NCI-H526 treated with DMSO at 0.1 percent for 48 hours (cell line): ENCODE data around the gene PNPLA6.

Source experiments
- DNase-seq: peaks from one replicate; lab custom pipeline; 2025; lab: John Stamatoyannopoulos, UW

Gene PNPLA6

DNA sequence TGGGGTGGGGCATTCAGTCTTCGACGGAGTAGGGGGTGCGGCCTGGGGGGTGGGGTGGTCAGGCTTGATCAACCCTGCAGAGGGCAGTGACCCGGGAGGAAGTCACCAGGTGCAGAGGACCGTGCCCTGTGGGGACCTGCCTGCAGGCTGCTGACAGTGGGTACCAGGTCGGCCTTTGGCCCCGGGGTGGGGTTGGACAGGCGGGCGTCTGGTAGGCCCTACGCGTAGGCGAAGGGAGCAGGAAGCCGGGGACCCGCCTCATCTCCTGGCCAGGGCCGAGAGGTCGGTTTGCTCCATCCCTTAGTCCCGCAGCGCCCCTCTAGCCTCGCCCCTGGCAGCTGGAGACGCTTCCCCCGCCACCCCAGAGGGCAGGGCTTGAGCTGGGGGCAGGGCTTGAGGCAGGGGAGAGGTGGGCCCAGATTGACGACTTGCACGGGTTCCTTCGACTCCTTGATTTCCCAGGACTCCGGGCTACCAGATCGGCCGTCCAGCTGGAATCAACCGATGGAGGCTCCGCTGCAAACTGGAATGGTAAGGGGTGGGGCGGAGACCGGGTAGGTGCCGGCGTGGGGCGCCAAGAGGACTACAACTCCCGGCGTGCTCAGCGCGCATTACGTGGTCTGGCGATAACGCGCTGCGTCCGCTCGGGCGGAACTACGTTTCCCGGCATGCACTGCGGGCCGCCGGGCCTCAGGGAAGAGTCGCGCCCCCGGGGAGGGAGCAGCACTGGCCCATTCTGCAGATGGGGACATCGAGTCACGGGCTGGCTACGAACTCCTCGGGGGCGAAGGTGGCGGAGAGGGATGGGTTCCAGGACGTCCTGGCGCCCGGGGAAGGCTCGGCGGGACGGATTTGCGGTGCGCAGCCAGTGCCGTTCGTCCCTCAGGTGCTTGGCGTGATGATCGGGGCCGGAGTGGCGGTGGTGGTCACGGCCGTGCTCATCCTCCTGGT, at the start of gene PNPLA6:
PNPLA6 (plus strand) TSS at position 671 of the 951 bp plus-strand sequence; CDS start at position 743, 72 bp downstream.
- peak; percentile 48 for DNase-seq

- DNase-seq = no peak
These were observed 48.6 kb upstream of the PNPLA6 start for GRCh38 chr19:7486923-7487322.

- peak; percentile 6 for DNase-seq
These were observed 46.7 kb upstream of the PNPLA6 start, which contains the start of gene PEX11G for GRCh38 chr19:7488736-7489353. Gene PEX11G (minus strand): TSS chr19:7489035. CDS start chr19:7489010, 25 bp downstream.

GRCh38 chr19:7489609-7490044, 45.9 kb upstream of the PNPLA6 start:
- DNase-seq = no peak

- DNase-seq = no peak
These were observed 43.4 kb upstream of the PNPLA6 start for GRCh38 chr19:7492142-7492541.

- no peak for DNase-seq
These were observed 43.0 kb upstream of the PNPLA6 start for GRCh38 chr19:7492558-7492957.

- no peak for DNase-seq
These were observed 41.0 kb upstream of the PNPLA6 start for GRCh38 chr19:7494416-7495098.

DNA sequence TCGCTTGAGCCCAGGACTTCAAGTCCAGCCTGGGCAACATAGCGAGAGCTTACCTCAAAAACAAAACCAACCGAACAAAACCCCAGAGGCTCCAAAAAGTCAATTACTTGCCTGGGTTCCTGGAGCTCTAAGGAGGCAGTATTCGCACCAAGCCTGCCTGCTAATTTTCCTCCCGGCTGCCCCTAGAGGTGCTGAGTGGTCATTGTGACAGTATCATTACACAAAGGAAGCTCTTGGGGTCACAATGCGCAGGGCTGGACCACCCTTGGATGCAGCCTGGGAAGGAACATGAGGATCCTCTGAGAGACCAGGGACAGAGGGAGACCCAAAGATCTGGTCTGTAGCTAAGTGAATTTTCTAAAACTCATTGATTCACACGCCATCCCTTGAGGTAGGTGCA, 38.2 kb upstream of the PNPLA6 start:
- DNase-seq = no peak

- peak; percentile 46 for DNase-seq
These were observed 34.6 kb upstream of the PNPLA6 start for GRCh38 chr19:7500811-7501450.

- no peak for DNase-seq
These were observed 33.0 kb upstream of the PNPLA6 start for GRCh38 chr19:7502552-7502951.

GRCh38 chr19:7504684-7505083, 30.8 kb upstream of the PNPLA6 start:
- no peak for DNase-seq

GRCh38 chr19:7505288-7505681, 30.2 kb upstream of the PNPLA6 start:
- DNase-seq = peak; percentile 16

- peak; percentile 68 for DNase-seq
These were observed 29.7 kb upstream of the PNPLA6 start for GRCh38 chr19:7505682-7506384.

DNA sequence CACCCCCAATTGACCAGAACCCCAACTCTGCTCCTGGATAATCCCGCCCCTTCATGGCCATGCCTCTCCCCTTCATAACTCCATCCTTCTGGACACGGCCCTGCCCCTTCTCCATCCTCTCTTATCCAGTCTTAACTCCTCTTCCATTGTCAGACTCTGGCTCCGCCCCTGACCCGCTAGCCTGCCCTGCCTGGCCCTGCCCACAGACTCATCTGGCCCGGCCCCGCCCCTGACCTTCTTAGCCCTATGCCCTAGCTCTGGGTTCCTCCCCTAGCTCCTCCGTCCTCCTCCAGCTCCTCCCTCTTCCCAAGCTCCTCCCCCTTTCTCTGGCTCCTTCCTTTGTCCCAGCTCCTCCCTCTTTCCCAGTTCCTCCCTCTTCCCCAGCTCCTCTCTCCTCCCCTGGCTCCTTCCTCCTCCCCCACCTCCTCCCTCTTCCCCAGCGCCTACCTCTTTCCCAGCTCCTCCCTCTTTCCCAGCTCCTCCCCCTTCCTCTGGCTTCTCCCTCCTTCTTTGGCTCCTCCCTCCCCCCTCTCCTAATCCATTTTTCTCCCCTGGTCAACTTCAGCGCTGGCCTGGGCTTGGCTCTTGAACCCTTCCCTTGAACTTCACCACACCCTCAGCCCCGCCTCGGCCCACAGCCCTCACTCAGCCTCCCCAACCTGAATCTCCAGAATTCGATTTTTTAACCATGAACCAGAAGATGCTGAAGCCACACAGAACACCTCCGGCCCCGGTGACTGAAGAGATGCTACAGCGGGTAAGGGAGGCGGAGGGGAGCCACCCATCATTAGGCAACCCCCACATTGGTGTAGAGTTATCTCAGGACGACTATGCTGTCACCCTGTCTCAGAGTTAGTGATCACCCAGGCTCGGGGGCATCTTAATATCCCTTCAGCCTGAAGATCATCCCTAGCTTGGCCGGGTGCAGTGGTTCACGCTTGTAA, 28.9 kb upstream of the PNPLA6 start:
- peak; percentile 68 for DNase-seq

DNA sequence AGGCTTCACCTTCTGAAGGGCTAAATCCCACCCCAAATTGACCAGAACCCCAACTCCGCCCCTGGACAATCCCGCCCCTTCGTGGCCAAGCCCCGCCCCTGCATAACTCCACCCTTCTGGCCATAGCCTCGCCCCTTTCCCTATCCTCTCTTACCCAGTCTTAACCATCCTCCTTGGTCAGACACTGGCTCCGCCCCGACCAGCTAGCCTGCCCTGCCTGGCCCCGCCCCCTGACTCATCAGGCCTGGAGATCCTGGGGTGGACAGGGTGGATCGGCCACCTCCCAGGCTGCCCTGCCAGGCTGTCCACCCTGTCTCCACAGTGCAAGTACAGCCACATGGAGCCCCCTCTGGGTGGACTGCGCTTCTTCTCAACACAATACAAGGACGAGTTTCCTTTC, 27.6 kb upstream of the PNPLA6 start:
- no peak for DNase-seq

DNA sequence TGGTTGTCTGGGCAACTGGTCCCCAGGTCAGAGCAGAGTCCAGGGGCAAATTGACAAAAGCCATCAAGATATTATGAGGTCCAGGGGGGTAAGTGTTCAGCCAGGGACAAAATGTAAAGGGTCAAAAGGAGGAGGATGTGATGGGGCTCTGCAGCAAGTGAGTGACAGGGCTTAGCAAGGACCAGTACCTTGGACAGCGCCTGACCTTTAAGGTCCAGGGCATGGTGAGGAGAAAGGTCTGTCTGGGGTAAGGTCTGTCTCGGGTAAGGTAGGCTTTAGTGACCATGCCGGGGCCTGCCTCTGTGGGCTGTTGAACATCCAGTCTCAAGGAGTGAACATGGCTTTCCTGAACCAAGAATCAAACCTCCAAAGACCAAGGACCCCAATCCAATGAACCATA, 25.9 kb upstream of the PNPLA6 start:
- no peak for DNase-seq

- no peak for DNase-seq
These were observed 23.1 kb upstream of the PNPLA6 start for GRCh38 chr19:7512400-7512851.

- DNase-seq = no peak
These were observed 21.5 kb upstream of the PNPLA6 start for GRCh38 chr19:7513809-7514642.

GRCh38 chr19:7515110-7515644, 20.3 kb upstream of the PNPLA6 start:
- DNase-seq = no peak
